ENCODE results near the gene PARK7.

GRCh38 chr1:7956218-7957032 lies 5.1 kb upstream of the PARK7 start:
- no peak for TF ChIP-seq GATA2 (IDR thresholded peaks at IDR 0.05; ENCODE audit: low read depth, low read length)
- no peak for TF ChIP-seq GATA3 (IDR thresholded peaks at IDR 0.05; ENCODE audit: low read depth, low read length)
